Skeletal muscle tissue (tissue), 4 donors: ENCODE measurements around the gene ACER3. TPM values are rescaled to one million over a fixed set of nuclear protein-coding genes. Genes with fewer than 3 reads are reported as not detected.
"Not testable (repeated sequence)": the region's sequence is repeated elsewhere in the genome, so short reads cannot be mapped to it uniquely, and the experiment has no call there.

ENCODE experiments used
- H3K27ac ChIP-seq: one replicate; pipeline ENCODE4 v1.7.0; 2013; ENCODE audit warnings: mild to moderate bottlenecking, low read depth, low read length, inconsistent platforms
- H3K27me3 ChIP-seq, 3 donors: one replicate each; pipeline ENCODE4 v1.7.0; 2013; ENCODE audit warnings: low read length in 3 of 3; ENCODE audit not compliant: control insufficient read depth in 3 of 3, insufficient read depth in 3 of 3
- H3K36me3 ChIP-seq, 3 donors: one replicate each; pipeline ENCODE4 v1.7.0; 2013; ENCODE audit warnings: low read length in 3 of 3; ENCODE audit not compliant: control insufficient read depth in 3 of 3, insufficient read depth in 3 of 3
- H3K4me1 ChIP-seq, 3 donors: one replicate each; pipeline ENCODE4 v1.7.0; 2013; ENCODE audit warnings: low read length in 3 of 3, mild to moderate bottlenecking in 3 of 3; ENCODE audit not compliant: control insufficient read depth in 3 of 3, insufficient read depth in 3 of 3
- H3K4me3 ChIP-seq, 3 donors: one replicate each; pipeline ENCODE4 v1.7.0; 2013; ENCODE audit warnings: low read length in 3 of 3
- H3K9ac ChIP-seq, 3 donors: one replicate each; pipeline ENCODE4 v1.7.0; 2013; ENCODE audit warnings: low read length in 3 of 3, mild to moderate bottlenecking in 3 of 3, moderate library complexity in 2 of 3, low read depth in 1 of 3
- H3K9me3 ChIP-seq, 3 donors: one replicate each; pipeline ENCODE4 v1.7.0; 2013; ENCODE audit warnings: low read length in 3 of 3; ENCODE audit not compliant: control insufficient read depth in 3 of 3
- total RNA-seq: library from RNA; depleted of rRNA; stranded (reverse); fragments of >200 nt; gene quantifications from one replicate; pipeline ENCODE4 v1.2.3, GENCODE V29; 2014
- donor health status: Osteomylitis.

Gene ACER3
- total RNA-seq, 1 donor from 2014 or later, result 7.3 TPM

- H3K4me1 ChIP-seq, result peaks cover 0 to 5% (median 0%) of the 10 kb centered on the region in 3 donors
- peak overlapping the region; percentile 85 for H3K27ac ChIP-seq
- no peaks in the 10 kb centered on the region for H3K27me3 ChIP-seq
- no peak overlapping the region for H3K4me3 ChIP-seq
- H3K9ac ChIP-seq, result no peak overlapping the region
- H3K36me3 ChIP-seq, result no peaks in the 10 kb centered on the region
- H3K9me3 ChIP-seq, result no peaks in the 10 kb centered on the region
These were observed 35.6 kb upstream of the ACER3 start for GRCh38 chr11:76824980-76825725.

- Histone ChIP-seq H3K27me3 (no peaks in the 10 kb centered on the region), H3K36me3 (no peaks in the 10 kb centered on the region), H3K4me3 (no peak overlapping the region), H3K4me1 (peaks cover 0 to 5% (median 4%) of the 10 kb centered on the region in 3 donors), H3K9ac (no peak overlapping the region), H3K9me3 (no peaks in the 10 kb centered on the region), H3K27ac (peak overlapping the region; percentile 85)
These were observed 34.9 kb upstream of the ACER3 start for GRCh38 chr11:76825726-76826396.

- H3K27ac ChIP-seq, H3K4me3 ChIP-seq, H3K36me3 ChIP-seq, H3K27me3 ChIP-seq, H3K9ac ChIP-seq, H3K9me3 ChIP-seq, H3K4me1 ChIP-seq: not testable (repeated sequence)
These were observed 34.2 kb upstream of the ACER3 start for GRCh38 chr11:76826508-76826907.

- H3K4me3 ChIP-seq, H3K9me3 ChIP-seq, H3K27ac ChIP-seq, H3K27me3 ChIP-seq, H3K9ac ChIP-seq, H3K4me1 ChIP-seq, H3K36me3 ChIP-seq: not testable (repeated sequence)
These were observed 33.7 kb upstream of the ACER3 start for GRCh38 chr11:76827005-76827404.

GRCh38 chr11:76830639-76831327, 29.9 kb upstream of the ACER3 start:
- no peak overlapping the region for H3K9ac ChIP-seq
- no peaks in the 10 kb centered on the region for H3K27me3 ChIP-seq
- H3K9me3 ChIP-seq, result no peaks in the 10 kb centered on the region
- H3K27ac ChIP-seq, result no peak overlapping the region
- H3K36me3 ChIP-seq, result no peaks in the 10 kb centered on the region
- no peak overlapping the region for H3K4me3 ChIP-seq
- H3K4me1 ChIP-seq, result peaks cover 0 to 4% (median under 1%) of the 10 kb centered on the region in 3 donors

- Histone ChIP-seq H3K4me1 (peaks cover 3 to 11% (median 8%) of the 10 kb centered on the region in 3 donors), H3K4me3 (no peak overlapping the region), H3K9me3 (no peaks in the 10 kb centered on the region), H3K9ac (no peak overlapping the region), H3K36me3 (no peaks in the 10 kb centered on the region), H3K27me3 (peaks cover 0 to 4% (median 0%) of the 10 kb centered on the region in 3 donors), H3K27ac (no peak overlapping the region)
These were observed 28.9 kb upstream of the ACER3 start for GRCh38 chr11:76831686-76832310.

- Histone ChIP-seq H3K36me3 (no peaks in the 10 kb centered on the region), H3K4me3 (no peak overlapping the region), H3K9me3 (no peaks in the 10 kb centered on the region), H3K9ac (no peak overlapping the region), H3K27ac (no peak overlapping the region), H3K27me3 (peaks cover 0 to 6% (median under 1%) of the 10 kb centered on the region in 3 donors), H3K4me1 (peaks cover 3 to 14% (median 8%) of the 10 kb centered on the region in 3 donors)
These were observed 28.4 kb upstream of the ACER3 start for GRCh38 chr11:76832361-76832760.

GRCh38 chr11:76834151-76834550, 26.6 kb upstream of the ACER3 start:
- Histone ChIP-seq H3K27me3 (peaks cover 0 to 12% (median 7%) of the 10 kb centered on the region in 3 donors), H3K4me1 (peaks cover 6 to 19% (median 18%) of the 10 kb centered on the region in 3 donors), H3K4me3 (no peak overlapping the region), H3K9ac (no peak overlapping the region), H3K36me3 (no peaks in the 10 kb centered on the region), H3K27ac (no peak overlapping the region), H3K9me3 (no peaks in the 10 kb centered on the region)

- H3K9ac ChIP-seq, result no peak overlapping the region
- H3K27me3 ChIP-seq, result peaks cover 0 to 18% (median 7%) of the 10 kb centered on the region in 3 donors
- peaks cover 6 to 19% (median 18%) of the 10 kb centered on the region in 3 donors for H3K4me1 ChIP-seq
- H3K9me3 ChIP-seq, result no peaks in the 10 kb centered on the region
- no peak overlapping the region for H3K27ac ChIP-seq
- no peaks in the 10 kb centered on the region for H3K36me3 ChIP-seq
- no peak overlapping the region for H3K4me3 ChIP-seq
These were observed 25.7 kb upstream of the ACER3 start for GRCh38 chr11:76835036-76835435.
